ENCODE measurements around the gene MAPK11. TPM values are rescaled to one million over a fixed set of nuclear protein-coding genes. Genes with fewer than 3 reads are reported as not detected.

MAPK11 gene
- total and polyA plus RNA-seq, 9 of the 15 experiments (the other 6 are each of a cell fraction or from before 2014, with no cell fraction given), result 0.06 to 14.6 (median 5.3) TPM

DNA sequence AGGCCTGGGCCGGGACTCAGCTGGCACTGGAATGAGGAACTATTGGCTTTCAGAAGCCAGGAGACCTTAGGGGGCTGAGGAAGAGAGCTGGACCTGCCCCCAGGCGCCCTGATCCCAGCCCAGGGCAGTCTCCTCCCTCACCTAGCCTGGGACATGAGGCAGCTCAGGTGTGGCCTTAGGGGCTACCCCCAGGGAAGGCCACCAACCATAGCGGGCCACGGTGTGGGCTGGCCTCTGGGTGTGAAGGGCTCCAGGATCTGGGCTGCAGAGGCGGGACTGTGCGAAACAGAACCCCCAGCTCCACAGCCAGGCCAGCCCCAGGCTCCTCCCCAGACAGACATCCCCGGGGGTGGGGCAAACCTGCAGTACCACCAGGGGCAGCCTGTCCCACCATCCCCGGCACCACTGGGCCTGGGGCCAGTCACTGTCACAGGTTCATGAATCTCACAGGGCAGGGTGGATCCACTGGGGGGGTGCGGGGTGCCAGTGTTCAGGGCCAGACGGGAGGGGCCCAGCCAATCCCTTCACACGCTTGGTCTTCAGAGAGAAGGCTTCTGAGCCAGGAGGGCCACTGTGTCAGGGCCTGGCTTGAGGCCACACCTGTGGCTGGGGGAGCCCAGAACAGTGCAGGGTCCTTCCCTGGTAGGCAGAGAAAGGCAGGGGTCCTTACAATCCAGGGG lies 33.8 kb upstream of the MAPK11 start:
- in situ Hi-C loops (cut with MboI), result no loop called here

DNA sequence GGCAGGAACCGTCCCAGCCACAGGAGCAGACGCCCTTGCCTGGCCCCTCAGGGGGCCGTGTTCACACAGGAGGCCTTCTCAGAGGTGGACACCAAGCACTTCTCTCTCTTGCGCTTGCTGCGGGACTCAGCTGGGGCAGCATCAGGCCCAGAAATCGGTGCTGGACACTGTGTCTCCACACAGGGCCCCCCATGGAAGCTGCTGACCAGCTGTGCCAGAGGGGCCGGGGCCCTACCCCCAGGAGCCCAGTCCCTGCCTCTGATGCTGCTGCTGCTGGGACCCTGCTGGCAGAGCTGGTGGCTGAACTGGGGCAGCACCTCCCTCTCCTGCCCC lies 33.3 kb upstream of the MAPK11 start:
- Histone ChIP-seq H3K36me3 (ENCODE audit: control insufficient read depth, insufficient read depth, low read length) (no peaks in the 10 kb centered on the region), H3K27me3 (ENCODE audit: control insufficient read depth in 2 of 2, insufficient read depth in 2 of 2, low read length in 2 of 2) (no peaks in the 10 kb centered on the region), H4K20me1 (replicated peaks; ENCODE audit: control insufficient read depth, insufficient read depth, low read length) (no peaks in the 10 kb centered on the region), H3K9me3 (replicated peaks; ENCODE audit: control insufficient read depth, insufficient read depth, low read depth, low read length) (no peaks in the 10 kb centered on the region), H3K9ac (ENCODE audit: insufficient read depth in 1 of 2, low read depth in 2 of 2, low read length in 2 of 2) (peak overlapping the region in 1 of 2 experiments; percentile 78; a peak in 2 of 4 replicates), H3K9me1 (ENCODE audit: control insufficient read depth, insufficient read depth, low read length) (no peaks in the 10 kb centered on the region), H3K79me2 (ENCODE audit: control insufficient read depth, insufficient read depth, low read length) (peaks cover 52% of the 10 kb centered on the region), H3K4me2 (ENCODE audit: insufficient read depth, low read length) (no peak overlapping the region), H2AFZ (ENCODE audit: low read depth, low read length) (no peak overlapping the region), H3K27ac (ENCODE audit: extremely low read depth, low read depth, low read length) (no peak overlapping the region), H3K4me3 (no peak overlapping the region), H3K4me1 (replicated peaks in 1 of 2; ENCODE audit: control insufficient read depth in 2 of 2, insufficient read depth in 2 of 2, low read length in 2 of 2) (peaks cover 34 to 90% of the 10 kb centered on the region in 2 experiments)
- intact Hi-C loops (cut with micrococcal nuclease) (no loop called here), in situ Hi-C loops (cut with MboI) (no loop called here)
- FAIRE-seq (no peak), ATAC-seq (no peak), DNase-seq (ENCODE audit: extremely low read depth in 1 of 4, low spot score in 3 of 4) (no peak)
- 78% methylated on average over 4 of the region's 7 CpGs for WGBS (ENCODE audit: insufficient coverage, low coverage, missing lambda C conversion rate)
- CTCF ChIA-PET (ENCODE audit: low intra/inter-chr PET ratio), result no interaction called here
- BruUV-seq (replicated peaks), result no TSS peak
- POLR2A ChIA-PET, result interaction anchor here (0.6 to 1.8 kb wide), 2 partner anchors 9 to 47 kb away, joined by 4 to 6 read pairs; no protein-coding TSS in a partner anchor
- TF ChIP-seq BCL6 (CRISPR knock-in tag; IDR thresholded peaks at IDR 0.05) (no peak), GATA2 (CRISPR knock-in tag; IDR thresholded peaks at IDR 0.05) (no peak), ATF1 (CRISPR knock-in tag; IDR thresholded peaks at IDR 0.05) (no peak), ATF1 (tag; IDR thresholded peaks at IDR 0.05) (no peak), CBX2 (IDR thresholded peaks at IDR 0.05; ENCODE audit: insufficient read depth, low read length, poor library complexity, severe bottlenecking) (no peak), NR2C2 (CRISPR knock-in tag; IDR thresholded peaks at IDR 0.05) (no peak), NR2C2 (tag; IDR thresholded peaks at IDR 0.05) (no peak), NFATC3 (IDR thresholded peaks at IDR 0.05) (no peak), ZNF445 (CRISPR knock-in tag; IDR thresholded peaks at IDR 0.05; ENCODE audit: low read depth) (no peak), ASH1L (IDR thresholded peaks at IDR 0.05; ENCODE audit: borderline replicate concordance, low read depth, partially characterized antibody) (no peak)
- TF ChIP-seq, protein P1, sequence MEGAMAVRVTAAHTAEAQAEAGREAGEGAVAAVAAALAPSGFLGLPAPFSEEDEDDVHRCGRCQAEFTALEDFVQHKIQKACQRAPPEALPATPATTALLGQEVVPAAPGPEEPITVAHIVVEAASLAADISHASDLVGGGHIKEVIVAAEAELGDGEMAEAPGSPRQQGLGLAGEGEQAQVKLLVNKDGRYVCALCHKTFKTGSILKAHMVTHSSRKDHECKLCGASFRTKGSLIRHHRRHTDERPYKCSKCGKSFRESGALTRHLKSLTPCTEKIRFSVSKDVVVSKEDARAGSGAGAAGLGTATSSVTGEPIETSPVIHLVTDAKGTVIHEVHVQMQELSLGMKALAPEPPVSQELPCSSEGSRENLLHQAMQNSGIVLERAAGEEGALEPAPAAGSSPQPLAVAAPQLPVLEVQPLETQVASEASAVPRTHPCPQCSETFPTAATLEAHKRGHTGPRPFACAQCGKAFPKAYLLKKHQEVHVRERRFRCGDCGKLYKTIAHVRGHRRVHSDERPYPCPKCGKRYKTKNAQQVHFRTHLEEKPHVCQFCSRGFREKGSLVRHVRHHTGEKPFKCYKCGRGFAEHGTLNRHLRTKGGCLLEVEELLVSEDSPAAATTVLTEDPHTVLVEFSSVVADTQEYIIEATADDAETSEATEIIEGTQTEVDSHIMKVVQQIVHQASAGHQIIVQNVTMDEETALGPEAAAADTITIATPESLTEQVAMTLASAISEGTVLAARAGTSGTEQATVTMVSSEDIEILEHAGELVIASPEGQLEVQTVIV (CRISPR knock-in tag; IDR thresholded peaks at IDR 0.05; ENCODE audit: borderline replicate concordance), result no peak
- TF ChIP-seq, protein P2, sequence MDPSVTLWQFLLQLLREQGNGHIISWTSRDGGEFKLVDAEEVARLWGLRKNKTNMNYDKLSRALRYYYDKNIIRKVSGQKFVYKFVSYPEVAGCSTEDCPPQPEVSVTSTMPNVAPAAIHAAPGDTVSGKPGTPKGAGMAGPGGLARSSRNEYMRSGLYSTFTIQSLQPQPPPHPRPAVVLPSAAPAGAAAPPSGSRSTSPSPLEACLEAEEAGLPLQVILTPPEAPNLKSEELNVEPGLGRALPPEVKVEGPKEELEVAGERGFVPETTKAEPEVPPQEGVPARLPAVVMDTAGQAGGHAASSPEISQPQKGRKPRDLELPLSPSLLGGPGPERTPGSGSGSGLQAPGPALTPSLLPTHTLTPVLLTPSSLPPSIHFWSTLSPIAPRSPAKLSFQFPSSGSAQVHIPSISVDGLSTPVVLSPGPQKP (CRISPR knock-in tag; IDR thresholded peaks at IDR 0.05), result no peak

More for the DNA sequence above, 33.8 kb upstream of the MAPK11 start:
- H3K36me3 ChIP-seq (ENCODE audit: control insufficient read depth, insufficient read depth, low read length), result no peaks in the 10 kb centered on the region
- TF ChIP-seq SNIP1 (IDR thresholded peaks at IDR 0.05; ENCODE audit: low read depth), result no peak
- TF ChIP-seq POLR2G (IDR thresholded peaks at IDR 0.05; ENCODE audit: low read depth, low read length), result 0 out of 2 replicates have a peak, but pooled peaks have one; percentile 20
- H3K79me2 ChIP-seq (ENCODE audit: control insufficient read depth, insufficient read depth, low read length), result peaks cover 52% of the 10 kb centered on the region
- 68% methylated on average over 8 of the region's 11 CpGs for WGBS (ENCODE audit: insufficient coverage, low coverage, missing lambda C conversion rate)
- POLR2A ChIA-PET, result interaction anchor here (0.6 to 2.5 kb wide), 3 partner anchors 10 to 48 kb away, joined by 4 to 11 read pairs (median 6); no protein-coding TSS in a partner anchor
- peak; percentile 28; the same call in 2 of the 3 replicates for ATAC-seq
- no peaks in the 10 kb centered on the region for H3K27me3 ChIP-seq (ENCODE audit: control insufficient read depth in 2 of 2, insufficient read depth in 2 of 2, low read length in 2 of 2)
- CTCF ChIA-PET (ENCODE audit: low intra/inter-chr PET ratio), result no interaction called here
- no TSS peak for BruUV-seq (replicated peaks)
- no peaks in the 10 kb centered on the region for H4K20me1 ChIP-seq (replicated peaks; ENCODE audit: control insufficient read depth, insufficient read depth, low read length)
- no peak overlapping the region for H2AFZ ChIP-seq (ENCODE audit: low read depth, low read length)
- H3K9me3 ChIP-seq (replicated peaks; ENCODE audit: control insufficient read depth, insufficient read depth, low read depth, low read length), result no peaks in the 10 kb centered on the region
- H3K9me1 ChIP-seq (ENCODE audit: control insufficient read depth, insufficient read depth, low read length), result no peaks in the 10 kb centered on the region
- DNase-seq (ENCODE audit: extremely low read depth in 1 of 4, low spot score in 3 of 4), result peak in 3 of 4 experiments; percentile 23 to 47 (median 41)
- intact Hi-C loops (cut with micrococcal nuclease), result no loop called here
- H3K27ac ChIP-seq (ENCODE audit: extremely low read depth, low read depth, low read length), result 0 out of 3 replicates have a peak overlapping the region, but pooled peaks have one; percentile 30
- H3K4me3 ChIP-seq, result no peak overlapping the region
- H3K4me1 ChIP-seq (replicated peaks in 1 of 2; ENCODE audit: control insufficient read depth in 2 of 2, insufficient read depth in 2 of 2, low read length in 2 of 2), result peaks cover 34 to 93% of the 10 kb centered on the region in 2 experiments
- H3K4me2 ChIP-seq (ENCODE audit: insufficient read depth, low read length), result no peak overlapping the region
- FAIRE-seq, result no peak
- H3K9ac ChIP-seq (ENCODE audit: insufficient read depth in 1 of 2, low read depth in 2 of 2, low read length in 2 of 2), result peak overlapping the region in 1 of 2 experiments; percentile 78; a peak in 2 of 4 replicates

All from K562 (cell line).